ENCODE measurements around the gene CLSTN2.

CLSTN2 gene

GRCh38 chr3:139941580-139941979 lies 6.6 kb downstream of the CLSTN2 start:
- FAIRE-seq (no peak), DNase-seq (ENCODE audit: low spot score) (no peak)

GRCh38 chr3:139944256-139944910 lies 9.4 kb downstream of the CLSTN2 start:
- DNase-seq (ENCODE audit: low spot score) (no peak), FAIRE-seq (no peak)

GRCh38 chr3:139945386-139945785 lies 10.4 kb downstream of the CLSTN2 start:
- FAIRE-seq = no peak
- no peak for DNase-seq (ENCODE audit: low spot score)

DNA sequence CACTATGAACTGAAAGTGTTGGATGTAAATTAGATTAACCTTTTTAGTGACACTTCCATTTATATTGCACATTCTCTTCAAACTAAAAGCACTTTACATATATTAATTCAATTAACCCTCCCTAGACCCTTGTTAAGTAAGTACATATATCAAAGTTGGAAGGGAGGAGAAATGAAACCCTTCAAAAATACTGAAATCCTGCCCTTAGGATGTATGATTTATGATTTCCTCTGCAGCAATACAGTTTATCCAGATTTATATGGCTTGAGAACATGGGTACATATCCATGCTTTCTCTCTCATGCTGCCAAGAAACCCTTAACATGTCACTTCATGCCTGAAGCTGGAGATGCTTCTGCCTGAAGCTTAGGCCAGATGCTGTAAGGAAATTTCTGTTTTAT lies 11.0 kb downstream of the CLSTN2 start:
- DNase-seq (ENCODE audit: low spot score) = no peak
- no peak for FAIRE-seq

GRCh38 chr3:139948467-139948866 lies 13.5 kb downstream of the CLSTN2 start:
- FAIRE-seq = no peak
- no peak for DNase-seq (ENCODE audit: low spot score)

DNA sequence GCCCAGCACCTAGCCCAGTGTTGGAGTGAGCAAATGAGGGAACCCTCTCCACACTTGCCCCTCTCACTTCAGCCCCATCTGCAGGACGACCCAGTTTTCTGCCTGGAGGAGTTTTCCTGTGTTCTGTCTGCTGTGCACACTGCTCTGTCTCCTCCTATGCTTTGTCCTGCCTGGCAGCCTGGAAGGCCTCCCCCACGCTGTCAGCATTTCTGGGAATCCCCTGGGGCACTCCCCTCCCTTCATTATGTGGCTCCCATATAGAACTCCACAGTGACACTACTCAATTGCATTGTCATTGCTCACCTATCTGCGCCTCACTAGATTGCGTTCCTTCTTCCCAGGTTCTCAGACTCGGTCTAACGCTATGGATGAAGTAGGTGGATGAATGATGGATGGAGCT lies 13.9 kb downstream of the CLSTN2 start:
- FAIRE-seq = no peak
- DNase-seq (ENCODE audit: low spot score) = no peak

DNA sequence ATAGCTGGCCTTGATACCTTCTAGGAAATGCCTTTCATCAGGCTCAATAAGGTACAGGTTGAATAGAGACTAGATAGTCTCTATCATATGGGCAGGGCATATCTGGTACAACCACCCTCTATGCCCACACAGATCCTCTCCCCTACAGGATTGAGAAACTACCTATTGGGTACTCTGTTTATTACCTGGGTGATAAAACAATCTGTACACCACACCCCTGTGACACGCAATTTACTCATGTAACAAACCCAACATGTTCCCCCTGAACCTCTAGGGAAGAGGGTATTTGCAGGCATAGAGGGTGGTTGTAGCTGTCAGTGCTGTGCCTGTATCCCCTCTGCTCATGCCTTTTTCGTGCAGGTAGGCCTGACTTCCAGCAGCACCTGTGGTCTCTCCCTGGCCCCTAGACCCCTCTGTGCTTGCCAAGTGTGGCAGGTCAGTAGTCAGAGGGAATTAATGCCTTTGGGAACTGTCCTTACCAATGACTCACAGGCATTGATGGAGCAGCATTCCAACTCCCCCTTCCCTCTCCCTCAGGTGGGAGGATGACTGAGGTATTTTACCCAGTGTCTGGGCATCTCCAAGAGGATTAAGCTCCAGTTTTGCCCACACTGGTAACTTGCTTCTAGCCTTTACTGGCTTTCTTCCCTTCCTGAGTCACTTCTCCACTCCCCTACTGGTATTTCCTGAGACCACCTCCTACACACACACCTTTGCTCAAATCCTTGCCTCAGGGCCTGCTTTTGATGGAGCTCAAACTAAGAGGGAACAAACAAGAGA lies 18.3 kb downstream of the CLSTN2 start:
- DNase-seq (ENCODE audit: low spot score) = no peak
- no peak for FAIRE-seq

- DNase-seq (ENCODE audit: low spot score) = no peak
- no peak for FAIRE-seq
These were observed 19.3 kb downstream of the CLSTN2 start for GRCh38 chr3:139954146-139954860.

DNA sequence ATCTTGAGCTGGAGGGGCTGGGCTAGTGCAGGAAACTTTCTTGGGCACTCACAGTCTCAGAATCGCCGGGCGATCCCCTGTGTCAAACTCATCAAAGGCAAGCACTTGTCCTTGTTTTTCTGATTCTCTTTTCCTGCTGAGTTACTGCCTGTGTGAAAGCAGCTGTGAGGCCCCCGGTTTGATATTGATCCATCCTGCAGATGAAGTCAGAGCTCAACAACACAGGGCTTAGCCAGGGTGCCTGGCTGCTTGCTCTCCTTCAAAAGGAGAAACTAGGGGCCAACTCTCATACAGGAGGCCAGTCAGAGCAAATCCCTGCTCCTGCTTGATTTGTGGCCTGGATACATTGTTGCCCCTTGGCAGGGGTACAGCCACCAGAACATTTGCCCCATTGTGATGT lies 22.9 kb downstream of the CLSTN2 start:
- no peak for FAIRE-seq
- DNase-seq (ENCODE audit: low spot score) = no peak

DNA sequence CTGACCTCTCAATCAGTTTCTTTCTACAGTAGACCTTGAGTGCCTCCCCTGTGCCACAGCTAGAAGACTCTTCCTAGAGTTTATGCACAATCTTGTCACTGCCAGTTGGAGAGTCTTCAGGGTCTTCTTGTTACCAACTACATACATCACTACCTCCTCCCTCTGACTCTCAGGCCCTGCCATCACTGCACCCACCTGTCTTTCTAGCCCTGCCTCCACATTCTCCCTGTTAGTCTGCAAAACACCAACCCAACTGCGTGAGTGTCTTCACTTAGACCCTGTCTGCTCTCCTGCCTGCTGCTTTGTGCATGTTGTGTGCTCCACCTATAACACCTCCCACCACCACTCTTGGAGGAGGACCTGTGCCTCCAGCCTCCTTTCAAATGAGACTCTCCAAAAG lies 34.4 kb downstream of the CLSTN2 start:
- no peak for DNase-seq (ENCODE audit: low spot score)
- FAIRE-seq = no peak

- no peak for FAIRE-seq
- DNase-seq (ENCODE audit: low spot score) = no peak
These were observed 35.5 kb downstream of the CLSTN2 start for GRCh38 chr3:139970526-139970925.

DNA sequence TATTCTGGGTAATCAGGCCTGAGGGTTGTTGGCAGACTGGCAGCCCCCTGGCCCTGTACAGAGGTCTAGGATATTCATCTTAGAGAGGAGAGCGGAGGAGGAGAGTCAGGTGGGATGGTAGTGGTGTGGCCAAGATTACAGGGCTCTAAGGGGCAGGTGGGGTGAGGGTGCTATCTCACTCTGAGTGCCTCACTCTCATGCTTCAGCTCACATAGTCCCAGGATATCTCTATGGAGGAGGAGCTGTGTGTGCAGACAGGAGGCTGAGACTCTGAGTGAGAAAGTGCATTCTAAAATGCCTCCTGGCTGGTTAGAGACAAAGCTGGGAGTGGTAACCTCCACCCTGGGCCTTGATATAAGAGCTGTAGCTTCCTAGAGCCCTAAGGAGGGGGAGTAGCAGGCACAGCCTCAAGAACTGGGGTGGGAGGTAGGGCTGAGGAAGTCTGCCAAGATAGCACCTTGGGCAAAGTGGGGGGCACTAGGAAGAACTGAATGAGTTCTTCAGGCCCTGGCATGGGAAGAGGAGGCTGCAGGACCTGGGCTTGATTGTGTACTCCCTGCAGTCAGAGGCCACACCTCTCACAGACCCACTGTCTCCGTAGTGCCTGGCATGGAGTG lies 39.9 kb downstream of the CLSTN2 start:
- FAIRE-seq (no peak), DNase-seq (ENCODE audit: low spot score) (no peak)

- no peak for DNase-seq (ENCODE audit: low spot score)
- FAIRE-seq = no peak
These were observed 40.8 kb downstream of the CLSTN2 start for GRCh38 chr3:139975594-139976365.

- DNase-seq (ENCODE audit: low spot score) (no peak), FAIRE-seq (no peak)
These were observed 44.0 kb downstream of the CLSTN2 start for GRCh38 chr3:139978966-139979365.

DNA sequence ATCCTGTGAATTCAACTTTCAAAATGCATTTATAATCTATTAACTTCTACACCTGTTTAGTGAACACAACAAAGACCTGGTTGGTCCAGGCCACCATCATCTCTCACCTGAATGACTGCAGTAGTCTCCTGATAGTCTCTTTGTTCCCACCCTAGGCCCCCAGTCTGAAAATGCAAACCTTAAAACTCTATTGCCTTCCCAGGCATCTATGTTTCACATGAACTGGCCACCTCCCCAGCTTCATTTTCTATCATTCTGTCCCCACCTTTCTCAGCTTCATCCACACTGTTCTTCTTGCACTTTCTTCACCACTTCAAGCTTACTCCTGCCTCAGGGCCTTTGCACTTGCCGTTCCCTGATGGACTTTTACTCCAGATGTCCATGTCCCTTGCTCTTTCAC lies 45.0 kb downstream of the CLSTN2 start:
- DNase-seq (ENCODE audit: low spot score) = no peak
- FAIRE-seq = no peak

DNA sequence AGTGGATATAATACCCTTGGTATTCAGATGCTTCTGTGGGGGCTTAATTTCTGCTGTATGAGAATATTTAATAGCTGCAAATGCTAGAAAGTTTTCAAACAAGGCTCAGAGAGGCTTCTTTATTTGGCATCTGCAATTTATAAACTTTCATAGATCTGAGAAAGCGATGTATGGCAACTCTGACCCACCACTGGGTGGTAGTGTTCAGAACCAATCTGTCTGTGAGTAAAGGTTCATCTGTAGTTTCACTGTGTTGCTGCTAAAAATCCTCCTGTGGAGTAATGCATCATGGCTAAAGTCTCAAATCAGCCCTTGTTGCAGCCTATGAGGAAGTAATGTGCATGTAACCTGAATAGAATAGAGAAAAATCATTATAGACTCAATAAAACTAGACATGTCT lies 47.4 kb downstream of the CLSTN2 start:
- DNase-seq (ENCODE audit: low spot score) (no peak), FAIRE-seq (no peak)

GRCh38 chr3:139985576-139985975 lies 50.6 kb downstream of the CLSTN2 start:
- FAIRE-seq (no peak), DNase-seq (ENCODE audit: low spot score) (no peak)

GRCh38 chr3:139987908-139988307 lies 52.9 kb downstream of the CLSTN2 start:
- DNase-seq (ENCODE audit: low spot score) (no peak), FAIRE-seq (no peak)

DNA sequence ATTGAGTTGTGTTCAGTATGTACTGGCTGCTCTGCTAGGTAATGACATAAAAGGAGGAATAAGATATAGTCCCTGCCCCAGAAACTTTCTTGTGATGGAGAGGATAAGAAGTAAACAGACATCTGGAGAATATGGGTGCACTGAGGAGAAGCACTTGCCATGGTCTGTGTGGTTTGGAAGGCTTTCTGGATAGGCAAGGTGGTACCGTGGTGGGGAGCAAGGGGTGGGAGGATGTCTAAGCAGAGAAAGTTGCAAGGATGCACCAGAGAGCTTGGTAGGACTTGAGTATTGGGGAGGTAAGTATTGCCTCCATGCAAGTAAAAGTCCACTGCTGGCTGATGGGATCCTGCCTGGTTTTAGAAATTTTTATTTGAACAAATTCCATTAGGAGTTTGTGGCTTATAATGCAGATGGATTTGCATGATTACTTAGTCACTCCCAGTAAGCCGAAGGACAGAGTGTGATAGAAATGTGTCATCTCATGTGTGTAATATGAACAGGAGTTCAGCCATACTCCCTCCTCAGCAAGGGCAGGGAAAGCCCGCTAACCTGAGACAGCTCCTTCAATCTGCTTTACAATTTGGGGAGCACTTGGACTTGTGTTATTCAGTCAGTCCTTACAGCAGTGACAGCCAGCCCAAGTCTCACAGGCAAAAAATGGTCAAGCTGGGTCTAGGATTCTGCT lies 53.6 kb downstream of the CLSTN2 start:
- no peak for FAIRE-seq
- DNase-seq (ENCODE audit: low spot score) = no peak

GRCh38 chr3:139994891-139995290 lies 59.9 kb downstream of the CLSTN2 start:
- no peak for FAIRE-seq

GRCh38 chr3:140004271-140004670 lies 69.3 kb downstream of the CLSTN2 start:
- no peak for DNase-seq (ENCODE audit: low spot score)
- FAIRE-seq = no peak

More at GRCh38 chr3:139994891-139995290, 59.9 kb downstream of the CLSTN2 start:
- no peak for DNase-seq (ENCODE audit: low spot score)
